Amniotic epithelial cell (primary cell): Measurements from ENCODE around the gene PRMT7.
A peak's percentile ranks its signal among the peaks of the same experiment; 100 is the strongest.

ENCODE experiments used
- DNase-seq: peaks from one replicate; pipeline ENCODE4 v3.0.0-alpha.2; 2010; ENCODE audit warnings: low read depth

PRMT7 gene

DNA sequence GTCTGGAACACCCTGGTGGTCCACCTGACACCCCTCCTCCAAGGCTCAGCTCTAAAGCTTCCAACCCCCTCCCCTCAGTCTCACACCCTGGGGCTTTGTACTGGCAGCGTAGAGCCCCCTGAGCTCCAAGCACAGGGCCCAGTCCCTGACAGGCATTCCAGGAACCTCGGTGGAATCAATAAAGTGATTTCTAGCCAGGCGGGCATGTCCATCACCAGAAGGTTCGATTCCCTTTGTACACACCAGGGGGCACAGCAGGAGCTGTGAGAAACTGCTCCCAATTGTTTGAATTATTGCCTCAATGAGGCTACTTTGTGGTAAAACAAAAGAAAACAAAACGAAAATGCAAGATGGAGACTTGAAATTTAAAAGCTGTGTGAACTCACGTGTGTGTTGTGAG, 85.7 kb downstream of the PRMT7 start:
- peak; percentile 42 for DNase-seq

DNA sequence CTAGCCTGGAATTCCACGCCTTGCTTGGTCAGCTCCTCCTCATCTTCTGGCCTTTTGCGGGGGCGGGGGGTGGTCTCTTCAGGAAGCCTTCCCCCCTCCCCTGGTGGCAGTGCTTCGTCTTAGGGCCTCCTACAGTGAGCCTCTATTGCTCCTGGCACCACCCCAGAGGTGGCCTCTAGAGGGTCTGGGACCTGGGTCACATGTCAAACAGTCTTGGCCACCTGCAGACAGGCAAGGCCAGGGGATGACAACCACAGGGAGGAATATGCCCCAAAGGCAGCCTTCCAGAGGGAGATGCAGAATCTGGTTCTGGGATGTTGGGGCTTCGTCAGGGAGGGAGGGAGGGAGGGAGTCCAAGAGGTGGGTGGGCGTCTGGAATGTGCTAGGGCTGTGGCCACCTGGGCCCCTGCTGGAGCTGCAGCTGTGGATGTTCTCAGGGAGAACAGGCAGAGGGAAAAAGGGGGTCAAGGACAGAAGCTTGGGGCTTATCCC, 86.9 kb downstream of the PRMT7 start:
- DNase-seq, result no peak

DNA sequence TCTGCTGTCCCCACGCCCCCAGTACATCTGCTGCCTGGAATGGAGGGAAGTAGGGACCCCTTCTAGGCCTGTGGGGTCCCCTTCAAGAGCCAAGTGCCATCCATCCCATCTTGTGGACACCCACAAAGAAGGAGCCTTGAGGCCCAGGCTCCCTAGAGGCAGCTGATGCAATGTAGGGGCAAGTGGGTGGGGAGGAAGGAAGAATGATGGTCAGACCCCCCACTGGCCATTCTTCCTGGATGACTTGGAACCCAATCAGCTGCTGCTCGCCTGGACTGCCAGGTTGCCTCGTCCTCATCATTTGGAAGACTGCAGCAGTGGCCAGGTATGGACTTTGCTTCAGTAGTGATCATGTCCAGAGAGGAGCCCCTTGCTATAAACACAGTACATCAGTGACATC, 88.6 kb downstream of the PRMT7 start:
- DNase-seq, result no peak

DNA sequence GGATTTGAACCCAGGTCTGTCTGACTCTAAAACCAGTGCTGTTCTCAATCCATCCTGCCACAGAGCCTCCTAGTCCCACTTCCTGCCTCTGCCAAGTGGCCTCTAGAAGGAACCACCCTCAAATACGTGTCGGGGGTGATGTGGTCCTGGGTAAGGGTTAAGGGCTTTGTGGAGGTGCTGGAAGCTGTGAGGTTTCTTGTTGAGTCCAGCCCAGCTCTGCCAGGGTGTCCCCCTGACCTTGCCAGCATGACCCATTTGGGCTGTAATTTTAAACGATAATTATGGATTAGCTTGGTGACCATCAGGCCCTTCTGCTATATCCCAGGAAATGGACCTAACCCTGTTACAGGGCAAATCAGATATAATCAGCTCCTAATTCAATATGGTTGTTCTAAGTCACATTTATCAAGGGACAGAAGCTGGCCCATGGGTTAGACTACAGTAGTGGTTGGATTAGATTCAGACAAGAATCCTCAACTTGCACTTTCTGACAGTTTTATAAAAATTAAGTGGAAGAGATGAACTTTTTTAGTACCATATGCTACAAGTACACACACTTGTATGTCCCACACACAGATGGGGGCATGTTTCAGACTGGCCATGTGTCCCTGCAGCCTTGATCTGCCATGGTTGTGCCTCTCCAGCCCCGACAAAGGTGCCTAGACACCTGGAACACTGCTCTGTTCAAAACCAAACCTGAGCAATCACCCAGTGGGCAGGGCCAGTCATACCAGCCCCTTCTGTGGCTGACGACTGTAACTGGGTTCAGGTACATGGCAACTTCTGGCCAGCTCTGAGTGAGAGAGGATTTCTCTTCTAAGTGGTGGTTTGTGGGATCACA, 89.5 kb downstream of the PRMT7 start:
- no peak for DNase-seq

DNA sequence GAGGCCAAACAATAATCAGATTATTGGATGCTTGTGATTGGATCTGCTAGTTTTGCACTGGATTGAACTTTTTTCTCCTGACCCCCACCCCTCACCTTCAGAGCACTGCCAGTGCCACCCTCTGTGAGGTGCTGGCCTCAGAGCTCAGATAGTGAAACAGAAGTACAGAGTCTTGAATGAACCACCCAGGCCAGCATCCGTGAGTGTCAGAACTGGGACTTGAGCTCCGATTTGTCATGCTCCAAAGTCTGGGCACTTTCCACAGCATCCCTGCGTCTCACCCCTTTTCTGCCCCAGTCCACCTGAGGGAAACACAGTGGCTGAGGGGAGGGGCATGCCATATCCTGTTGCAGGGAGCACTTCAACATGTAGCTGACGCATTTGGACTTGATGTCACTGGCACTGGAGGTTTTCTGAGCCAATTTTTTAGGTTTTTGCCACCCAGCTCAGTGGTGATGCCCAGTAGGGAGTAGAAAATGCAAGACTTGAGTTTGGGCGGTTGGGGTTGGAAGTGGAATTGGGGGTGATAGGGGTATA, 90.2 kb downstream of the PRMT7 start:
- DNase-seq, result no peak

DNA sequence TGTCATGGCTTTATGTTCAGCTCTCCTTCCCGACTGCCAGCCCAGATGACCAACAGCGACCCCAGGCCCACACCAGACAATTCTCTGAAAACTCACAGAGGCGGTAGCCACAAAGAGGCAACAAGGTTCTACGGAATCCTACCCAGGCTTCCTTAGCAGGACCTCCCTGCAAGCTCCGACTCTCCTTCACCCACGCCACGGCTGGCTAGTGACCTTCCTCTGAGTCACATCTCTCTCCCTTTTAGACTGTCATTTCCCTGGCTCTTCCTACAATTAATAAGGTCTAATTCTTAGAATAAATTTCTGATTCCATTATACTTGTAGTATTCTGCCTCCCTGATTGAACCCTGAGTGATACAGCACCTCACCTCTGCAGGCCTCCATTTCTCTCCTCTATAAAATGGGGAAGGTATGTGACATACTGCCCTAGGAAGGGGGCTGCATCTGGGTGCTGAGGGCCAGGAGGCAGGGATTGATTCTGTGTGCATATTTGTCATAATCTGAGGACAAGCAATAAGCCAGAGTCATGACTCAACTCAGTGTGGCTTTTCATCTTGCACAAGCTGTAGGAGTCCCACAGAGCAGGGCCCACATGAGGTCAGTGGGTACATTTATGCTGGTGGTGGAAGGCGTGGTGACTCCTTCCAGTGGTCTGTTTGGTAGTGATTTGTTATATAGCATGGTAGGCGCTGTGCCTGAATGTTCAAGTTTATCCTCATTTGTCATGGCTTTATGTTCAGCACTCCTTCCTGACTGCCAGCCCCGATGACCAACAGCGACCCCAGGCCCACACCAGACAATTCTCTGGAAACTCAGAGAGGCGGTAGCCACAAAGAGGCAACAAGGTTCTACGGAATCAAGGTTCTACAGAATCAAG, 91.3 kb downstream of the PRMT7 start:
- DNase-seq, result peak; percentile 71

DNA sequence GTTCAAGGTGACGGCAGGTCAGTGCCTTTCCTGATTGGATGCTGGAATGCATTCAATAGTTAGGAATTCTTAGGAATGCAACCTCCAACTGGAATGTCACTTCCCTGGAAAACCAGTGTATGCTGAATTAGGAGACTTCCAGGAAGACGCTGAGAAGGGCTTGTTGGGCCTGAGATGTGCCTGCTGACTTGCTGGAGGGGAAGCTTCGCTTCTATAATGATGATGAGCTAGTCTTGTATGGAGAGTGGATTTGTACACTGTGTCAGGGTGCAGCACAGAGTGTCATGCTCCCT, 91.9 kb downstream of the PRMT7 start:
- no peak for DNase-seq

DNA sequence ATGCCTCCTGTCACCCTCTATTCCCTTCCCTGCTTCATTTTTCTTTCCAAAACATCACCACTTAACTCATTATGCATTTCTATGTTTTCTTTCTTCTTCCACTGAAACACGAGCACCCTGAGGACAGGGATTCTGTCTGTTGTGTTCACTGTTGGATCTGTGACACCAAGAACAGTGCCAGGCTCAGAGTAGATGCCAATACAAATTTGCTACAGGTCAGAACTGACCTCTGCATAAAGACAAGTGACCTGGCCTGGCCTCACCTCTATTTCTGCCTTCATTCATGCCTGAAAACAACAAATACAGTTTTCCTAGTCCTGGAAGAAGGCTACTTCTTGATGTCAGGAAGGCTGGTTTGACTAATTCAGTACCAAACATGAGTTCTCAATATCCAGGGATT, 92.4 kb downstream of the PRMT7 start:
- DNase-seq, result no peak

DNA sequence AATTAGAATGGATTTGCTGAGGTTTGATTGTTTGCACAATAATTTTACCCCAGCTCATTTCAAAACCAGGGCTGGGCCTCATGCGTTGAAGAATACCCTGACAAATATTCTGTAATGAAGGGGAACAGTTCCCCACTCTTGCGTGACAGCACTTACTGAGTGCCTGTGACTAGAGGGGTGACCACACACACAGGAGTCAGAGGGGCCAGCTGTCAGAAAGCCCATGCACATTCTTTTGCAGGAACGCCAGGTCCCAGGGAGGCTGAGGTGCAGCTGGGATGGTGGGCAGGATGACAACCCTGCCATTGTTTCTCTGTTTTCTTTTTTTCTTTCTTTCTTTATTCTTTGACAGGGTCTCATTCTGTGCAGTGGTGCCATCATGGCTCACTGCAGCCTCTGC, 92.9 kb downstream of the PRMT7 start:
- no peak for DNase-seq

DNA sequence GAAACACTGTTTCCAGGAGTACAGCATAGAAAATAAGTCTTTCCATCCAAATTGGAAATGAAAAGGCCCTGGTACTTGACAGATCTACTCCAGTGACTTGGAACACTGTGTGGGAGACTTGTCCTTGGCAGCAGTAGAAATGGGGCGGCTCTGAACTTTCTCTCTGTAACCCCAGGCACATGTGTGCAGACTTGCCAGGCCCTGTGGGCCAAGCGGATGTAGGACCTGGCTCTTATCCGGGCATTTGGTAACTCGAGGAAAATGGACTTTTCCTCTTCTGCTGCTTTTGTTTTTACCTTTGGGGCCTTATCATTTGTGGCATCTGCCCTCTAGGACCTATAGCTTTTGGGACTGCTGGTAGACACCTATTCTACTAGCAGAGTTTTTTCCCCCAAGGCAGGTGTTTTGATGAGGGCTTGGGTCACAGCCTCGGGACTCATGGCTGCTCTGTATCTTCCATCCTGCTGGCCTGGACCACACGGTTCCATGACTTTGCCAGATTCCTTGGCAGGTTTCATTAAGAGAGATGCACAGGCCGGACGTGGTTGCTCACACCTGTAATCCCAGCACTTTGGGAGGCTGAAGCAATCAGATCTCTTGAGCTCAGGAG, 94.0 kb downstream of the PRMT7 start:
- no peak for DNase-seq

DNA sequence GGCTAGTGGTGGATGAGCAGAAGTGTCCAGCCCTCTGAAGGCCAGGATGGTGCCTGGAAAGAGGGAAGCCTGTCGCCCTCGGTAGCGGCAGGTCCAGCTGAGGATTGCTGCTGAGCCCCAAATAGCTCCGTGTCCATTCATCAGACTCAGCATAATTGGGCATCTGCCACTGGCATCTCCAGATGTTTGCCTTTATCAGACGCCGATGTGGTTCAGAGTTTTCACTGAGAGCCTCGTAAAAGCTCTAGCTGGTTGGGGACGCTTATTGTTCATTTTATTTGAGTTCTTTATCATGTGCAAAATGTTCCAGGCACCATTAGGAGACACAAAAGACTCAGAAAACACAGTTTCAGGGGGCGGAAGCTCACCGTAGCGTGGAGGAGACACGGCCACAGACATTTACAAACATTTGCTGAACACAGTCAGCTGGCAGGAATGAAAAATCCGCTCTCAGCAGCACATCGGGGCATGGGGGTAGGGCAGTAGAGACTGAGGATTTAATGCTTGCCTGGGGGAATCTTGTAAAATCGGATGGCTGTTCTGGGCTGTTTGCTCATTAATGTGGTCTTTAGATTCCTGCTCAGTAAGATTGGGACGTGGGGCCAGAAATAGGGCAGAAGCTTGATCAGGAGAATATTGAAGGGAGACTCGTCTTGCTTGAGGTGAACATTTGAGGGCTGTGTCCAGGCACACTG, 95.8 kb downstream of the PRMT7 start:
- peak; percentile 44 for DNase-seq
